Gastroesophageal sphincter (tissue), 4 donors: ENCODE results near the gene MTMR4. TPM values are rescaled to one million over a fixed set of nuclear protein-coding genes. Genes with fewer than 3 reads are reported as not detected.

Experiments used
- total RNA-seq, 4 donors: library from RNA; depleted of rRNA; stranded (reverse); fragments of >200 nt; gene quantifications; one replicate each; pipeline ENCODE4 v1.1.0, GENCODE V29; 2016

MTMR4 gene
- total RNA-seq, 4 donors from 2014 or later, result 31.6 to 36.5 (median 35.3) TPM

Other genes starting within 250 kb of the MTMR4 start
- gene MPO, start 233.7 kb downstream of the MTMR4 start, total RNA-seq, result 1 to 10 TPM in 1 of 4 donors, not detected in 3; 1.6 TPM
- gene TSPOAP1, start 185.8 kb downstream of the MTMR4 start, total RNA-seq, result 10 to 100 TPM in 3 of 4 donors, 1 to 10 TPM in 1; 7.4 to 44.8 (median 23.0) TPM
- gene SUPT4H1, start 162.4 kb downstream of the MTMR4 start, total RNA-seq, result 10 to 100 TPM; 40.1 to 55.4 (median 45.1) TPM
- under 1 TPM in 2 of 4 donors, not detected in 2; 0.16 to 0.79 TPM for gene RNF43, start 97.1 kb downstream of the MTMR4 start, total RNA-seq
- gene HSF5, start 26.2 kb downstream of the MTMR4 start, total RNA-seq, result under 1 TPM in 1 of 4 donors, not detected in 3; 0.13 TPM
- under 1 TPM; 0.05 to 0.78 (median 0.11) TPM for gene TEX14, start 177.4 kb upstream of the MTMR4 start, total RNA-seq
- gene RAD51C, start 178.0 kb upstream of the MTMR4 start, total RNA-seq, result 10 to 100 TPM; 15.2 to 31.1 (median 21.1) TPM
- under 1 TPM; 0.35 to 0.92 (median 0.44) TPM for gene PPM1E, start 241.2 kb upstream of the MTMR4 start, total RNA-seq